GM19043 (cell line): ENCODE data around the gene CCDC30.
A peak's percentile ranks its signal among the peaks of the same experiment; 100 is the strongest.

Source experiments
- ATAC-seq: cut with Tn5 transposase; IDR thresholded peaks from one replicate; pipeline ENCODE4 v1.9.1; 2021; ENCODE audit warnings: low read depth; ENCODE audit not compliant: unreplicated experiment

Gene CCDC30

GRCh38 chr1:42462828-42463763 is at the start of gene CCDC30:
Gene CCDC30, plus strand, starts transcription at chr1:42463286. Its CDS starts 17,266 bp downstream, at chr1:42480552.
- peak; percentile 98 for ATAC-seq

- no peak for ATAC-seq
Measured at GRCh38 chr1:42414551-42415496, 48.3 kb upstream of the CCDC30 start.

GRCh38 chr1:42417166-42417565 is 45.9 kb upstream of the CCDC30 start:
- ATAC-seq: no peak

GRCh38 chr1:42418516-42418915 is 44.6 kb upstream of the CCDC30 start:
- ATAC-seq: no peak

GRCh38 chr1:42419126-42419821 is 43.8 kb upstream of the CCDC30 start:
- ATAC-seq: no peak

- ATAC-seq: no peak
Measured at GRCh38 chr1:42420121-42420520, 43.0 kb upstream of the CCDC30 start.

GRCh38 chr1:42420911-42421585 is 42.0 kb upstream of the CCDC30 start:
- no peak for ATAC-seq

- no peak for ATAC-seq
Measured at GRCh38 chr1:42422737-42423136, 40.3 kb upstream of the CCDC30 start.

GRCh38 chr1:42423681-42424080 is 39.4 kb upstream of the CCDC30 start:
- no peak for ATAC-seq

GRCh38 chr1:42424201-42424600 is 38.9 kb upstream of the CCDC30 start:
- ATAC-seq: no peak

GRCh38 chr1:42427240-42427639 is 35.8 kb upstream of the CCDC30 start:
- ATAC-seq: no peak

- no peak for ATAC-seq
Measured at GRCh38 chr1:42429603-42430002, 33.5 kb upstream of the CCDC30 start.

- ATAC-seq: no peak
Measured at GRCh38 chr1:42430286-42431135, 32.6 kb upstream of the CCDC30 start.

GRCh38 chr1:42431514-42431913 is 31.6 kb upstream of the CCDC30 start:
- ATAC-seq: no peak

GRCh38 chr1:42432714-42433113 is 30.4 kb upstream of the CCDC30 start:
- no peak for ATAC-seq

- ATAC-seq: no peak
Measured at GRCh38 chr1:42433369-42433768, 29.7 kb upstream of the CCDC30 start.

GRCh38 chr1:42434340-42434739 is 28.7 kb upstream of the CCDC30 start:
- no peak for ATAC-seq

- ATAC-seq: no peak
Measured at GRCh38 chr1:42439940-42440339, 23.1 kb upstream of the CCDC30 start.

GRCh38 chr1:42442662-42443061 is 20.4 kb upstream of the CCDC30 start:
- ATAC-seq: no peak
